Cardiac fibroblast (primary cell): ENCODE results near the gene MDN1.
"Not testable (repeated sequence)": the region's sequence is repeated elsewhere in the genome, so short reads cannot be mapped to it uniquely, and the experiment has no call there.

Experiments
- DNase-seq, 2 donors: peaks; one replicate each; pipeline versions ENCODE4 v3.0.0 to v3.0.0-alpha.2; 2010; ENCODE audit warnings: low read depth in 2 of 2
- H3K4me3 ChIP-seq, 2 donors: replicated peaks in 1 of 2; 1 replicate in 1 of 2; 2 replicates in 1 of 2; pipeline ENCODE4 v1.5.1; 2011; ENCODE audit warnings: low read depth in 2 of 2, low read length in 2 of 2, mild to moderate bottlenecking in 2 of 2, moderate library complexity in 1 of 2
- TF ChIP-seq, protein P1 (sequence below): IDR thresholded peaks from one replicate; pipeline ENCODE4 v1.5.1; 2011; ENCODE audit warnings: low read depth, mild to moderate bottlenecking, low read length, inconsistent platforms

Gene MDN1

GRCh38 chr6:89637960-89638319 lies 181.7 kb downstream of the MDN1 start:
- peak overlapping the region; percentile 67 to 79 for H3K4me3 ChIP-seq
- TF ChIP-seq, protein P1, sequence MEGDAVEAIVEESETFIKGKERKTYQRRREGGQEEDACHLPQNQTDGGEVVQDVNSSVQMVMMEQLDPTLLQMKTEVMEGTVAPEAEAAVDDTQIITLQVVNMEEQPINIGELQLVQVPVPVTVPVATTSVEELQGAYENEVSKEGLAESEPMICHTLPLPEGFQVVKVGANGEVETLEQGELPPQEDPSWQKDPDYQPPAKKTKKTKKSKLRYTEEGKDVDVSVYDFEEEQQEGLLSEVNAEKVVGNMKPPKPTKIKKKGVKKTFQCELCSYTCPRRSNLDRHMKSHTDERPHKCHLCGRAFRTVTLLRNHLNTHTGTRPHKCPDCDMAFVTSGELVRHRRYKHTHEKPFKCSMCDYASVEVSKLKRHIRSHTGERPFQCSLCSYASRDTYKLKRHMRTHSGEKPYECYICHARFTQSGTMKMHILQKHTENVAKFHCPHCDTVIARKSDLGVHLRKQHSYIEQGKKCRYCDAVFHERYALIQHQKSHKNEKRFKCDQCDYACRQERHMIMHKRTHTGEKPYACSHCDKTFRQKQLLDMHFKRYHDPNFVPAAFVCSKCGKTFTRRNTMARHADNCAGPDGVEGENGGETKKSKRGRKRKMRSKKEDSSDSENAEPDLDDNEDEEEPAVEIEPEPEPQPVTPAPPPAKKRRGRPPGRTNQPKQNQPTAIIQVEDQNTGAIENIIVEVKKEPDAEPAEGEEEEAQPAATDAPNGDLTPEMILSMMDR = no peak
- no peak for DNase-seq

DNA sequence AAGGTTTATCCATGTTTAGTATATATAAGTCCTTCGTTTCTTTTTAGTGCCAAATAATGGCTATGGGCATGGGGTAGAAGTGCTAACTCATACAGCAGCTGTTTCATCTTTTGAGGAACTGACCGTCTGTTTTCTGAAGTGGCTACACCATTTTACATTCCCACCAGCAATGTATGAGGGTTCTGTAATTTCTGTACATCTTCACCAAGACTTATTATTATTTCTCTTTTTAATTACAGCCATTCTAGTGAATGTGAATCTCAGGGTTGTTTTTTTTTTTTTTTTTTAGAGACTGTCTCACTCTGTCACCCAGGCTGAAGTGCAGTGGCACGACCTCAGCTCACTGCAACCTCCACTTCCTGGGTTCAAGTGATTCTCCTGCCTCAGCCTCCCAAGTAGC lies 183.2 kb downstream of the MDN1 start:
- not testable (repeated sequence) for H3K4me3 ChIP-seq

GRCh38 chr6:89630488-89630887 lies 189.1 kb downstream of the MDN1 start:
- H3K4me3 ChIP-seq = no peak overlapping the region
- no peak for DNase-seq
- TF ChIP-seq, protein P1 = no peak

More for the DNA sequence above, 183.2 kb downstream of the MDN1 start:
- not testable (repeated sequence) for DNase-seq

GRCh38 chr6:89623749-89624148 lies 195.8 kb downstream of the MDN1 start:
- no peak for DNase-seq
- TF ChIP-seq, protein P1 = no peak

DNA sequence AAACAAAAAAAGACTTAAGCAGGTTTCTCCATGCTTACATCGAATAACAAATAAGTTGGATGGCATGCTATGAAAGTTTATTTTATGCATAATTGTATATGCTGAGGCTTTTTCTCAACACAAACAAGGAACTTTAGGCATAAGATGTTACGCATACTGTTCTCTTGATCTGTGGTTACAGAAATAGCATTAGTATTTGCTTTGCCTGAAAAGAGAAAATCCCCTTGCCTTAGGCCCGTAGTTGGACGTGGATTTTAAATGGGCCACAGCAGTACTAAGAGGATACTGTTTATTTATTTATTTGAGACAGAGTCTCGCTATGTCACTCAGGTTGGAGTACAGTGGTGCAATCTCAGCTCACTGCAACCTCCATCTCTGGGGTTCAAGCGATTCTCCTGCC lies 200.0 kb downstream of the MDN1 start:
- TF ChIP-seq, protein P1 = no peak
- no peak overlapping the region for H3K4me3 ChIP-seq
- no peak for DNase-seq

More at GRCh38 chr6:89623749-89624148, 195.8 kb downstream of the MDN1 start:
- no peak overlapping the region for H3K4me3 ChIP-seq

- H3K4me3 ChIP-seq = no peak overlapping the region
- DNase-seq = no peak
- TF ChIP-seq, protein P1 = no peak
These were observed 201.6 kb downstream of the MDN1 start for GRCh38 chr6:89618026-89618425.

DNA sequence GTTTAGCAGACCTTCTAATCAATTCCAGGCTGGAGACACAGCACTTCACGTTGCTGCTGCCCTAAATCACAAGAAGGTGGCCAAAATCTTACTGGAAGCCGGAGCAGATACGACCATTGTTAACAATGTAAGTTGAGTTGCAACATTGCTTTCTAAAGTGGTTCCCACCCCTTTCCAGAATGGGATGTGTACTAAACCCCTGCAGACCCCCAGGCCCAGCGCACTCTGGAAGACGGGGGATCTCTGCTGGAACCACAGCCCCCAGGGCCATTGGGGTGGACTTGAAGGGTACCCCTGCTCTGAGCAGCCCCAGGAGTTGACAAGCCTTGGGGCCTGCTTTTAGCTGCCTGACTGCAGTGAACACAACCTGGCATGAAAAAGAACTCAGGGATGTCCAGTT lies 203.1 kb downstream of the MDN1 start:
- DNase-seq = no peak
- TF ChIP-seq, protein P1 = no peak
- no peak overlapping the region for H3K4me3 ChIP-seq
